OCI-LY1 (cell line): ENCODE data around the gene MEA1.

Source experiments
- H2AFZ ChIP-seq: fragments of 200-600 bp; sonication (generic), shearing (Covaris generic); 2 replicates; pipeline ENCODE4 v1.6.0; 2014; ENCODE audit warnings: antibody characterized with exemption, mild to moderate bottlenecking, low read length
- H3F3A ChIP-seq: fragments of 200-600 bp; sonication (generic), shearing (Covaris generic); 2 replicates; pipeline ENCODE4 v1.6.0; 2014; ENCODE audit warnings: mild to moderate bottlenecking, antibody characterized with exemption, low read length, moderate library complexity; ENCODE audit not compliant: insufficient read depth
- H3K27ac ChIP-seq: fragments of 200-600 bp; sonication (generic); 2 replicates; pipeline ENCODE4 v1.5.1; 2014; ENCODE audit warnings: low read length, mixed run types, mild to moderate bottlenecking, low read depth; ENCODE audit not compliant: poor library complexity, severe bottlenecking
- H3K27me3 ChIP-seq: fragments of 200-600 bp; sonication (generic); 2 replicates; pipeline ENCODE4 v1.6.0; 2014; ENCODE audit warnings: antibody characterized with exemption, mild to moderate bottlenecking, low read length, moderate library complexity; ENCODE audit not compliant: insufficient read depth
- H3K36me3 ChIP-seq: fragments of 200-600 bp; sonication (generic); 2 replicates; pipeline ENCODE4 v1.6.1; 2014; ENCODE audit warnings: mild to moderate bottlenecking, antibody characterized with exemption, low read length, moderate library complexity, mixed read lengths; ENCODE audit not compliant: insufficient read depth
- H3K4me1 ChIP-seq: fragments of 200-600 bp; sonication (generic); 2 replicates; pipeline ENCODE4 v1.5.1; 2014; ENCODE audit warnings: mild to moderate bottlenecking, low read length, moderate library complexity; ENCODE audit not compliant: insufficient read depth, severe bottlenecking
- H3K4me2 ChIP-seq: fragments of 200-600 bp; sonication (generic), shearing (Covaris generic); 2 replicates; pipeline ENCODE4 v1.6.1; 2014; ENCODE audit warnings: low read length
- H3K4me3 ChIP-seq: fragments of 200-600 bp; sonication (generic); 2 replicates; pipeline ENCODE4 v1.5.1; 2014; ENCODE audit warnings: low read length, low read depth, mild to moderate bottlenecking, mixed read lengths; ENCODE audit not compliant: poor library complexity, severe bottlenecking
- H3K79me2 ChIP-seq: fragments of 200-600 bp; shearing (Covaris generic); 2 replicates; pipeline ENCODE4 v1.6.1; 2016; ENCODE audit warnings: mixed run types, low read length, mixed read lengths; ENCODE audit not compliant: insufficient read depth
- H3K9ac ChIP-seq: fragments of 200-600 bp; sonication (generic), shearing (Covaris generic); 2 replicates; pipeline ENCODE4 v1.6.1; 2014; ENCODE audit warnings: mild to moderate bottlenecking, low read length, mixed read lengths
- H3K9me2 ChIP-seq: fragments of 200-600 bp; sonication (generic), shearing (Covaris generic); 2 replicates; pipeline ENCODE4 v1.6.1; 2014; ENCODE audit warnings: low read depth, mild to moderate bottlenecking, low read length, mixed read lengths
- H3K9me3 ChIP-seq: fragments of 200-600 bp; shearing (Covaris generic); 2 replicates; pipeline ENCODE4 v1.6.1; 2014; ENCODE audit warnings: low read length, mixed read lengths
- H4K20me1 ChIP-seq: fragments of 200-600 bp; sonication (generic), shearing (Covaris generic); 2 replicates; pipeline ENCODE4 v1.6.0; 2016; ENCODE audit warnings: mild to moderate bottlenecking, low read length; ENCODE audit not compliant: insufficient read depth
- EZH2 ChIP-seq: fragments of 200-600 bp; sonication (generic), shearing (Covaris generic); IDR thresholded peaks from 2 replicates; pipeline ENCODE4 v1.8.0; 2017; ENCODE audit warnings: borderline replicate concordance, mixed run types, mild to moderate bottlenecking, antibody characterized with exemption, low read length, moderate library complexity, mixed read lengths
- TF ChIP-seq, protein P1 (sequence below): fragments of 200-600 bp; sonication (generic), shearing (Covaris generic); IDR thresholded peaks from 2 replicates; pipeline ENCODE4 v1.5.1; 2017; ENCODE audit warnings: mild to moderate bottlenecking, antibody characterized with exemption, low read length, moderate library complexity, mixed read lengths

MEA1 gene

DNA sequence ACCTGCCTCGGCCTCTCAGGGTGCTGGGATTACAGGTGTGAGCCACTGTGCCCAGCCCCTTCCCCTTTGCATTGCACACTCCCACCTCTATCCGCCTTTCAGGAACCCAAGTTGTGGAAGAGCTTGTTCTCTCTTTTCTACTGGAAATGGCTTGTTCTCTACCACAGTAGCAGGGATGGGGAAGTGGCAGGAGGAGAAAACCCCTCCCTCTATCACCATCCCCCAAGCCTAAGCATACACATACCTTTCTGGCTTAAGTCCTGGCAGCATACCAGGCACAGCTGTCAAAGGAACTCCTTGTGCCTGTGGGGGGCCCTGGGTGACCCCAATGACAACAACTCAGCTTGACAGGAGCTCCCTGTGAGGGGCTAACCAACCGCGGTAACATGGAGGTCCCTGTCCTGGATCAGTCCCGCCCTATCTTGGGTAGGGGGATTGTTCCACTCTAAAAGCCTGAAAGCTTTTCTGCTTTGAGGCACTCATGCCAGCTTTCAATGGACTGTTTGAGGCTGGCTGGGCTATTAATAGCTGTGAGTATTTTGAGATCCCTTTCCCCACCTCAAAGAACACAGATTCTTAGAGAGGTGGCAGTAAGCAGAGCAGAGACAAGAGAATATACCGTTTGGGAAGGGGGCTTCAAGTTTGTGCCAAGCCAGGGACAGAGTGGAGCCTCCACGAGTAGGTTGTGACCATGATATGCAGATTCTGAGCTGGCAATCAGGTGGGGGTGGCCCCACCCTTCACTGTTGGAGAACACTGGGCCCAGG lies 2.6 kb upstream of the MEA1 start:
- Histone ChIP-seq H3K36me3 (peaks cover 38% of the 10 kb centered on the region), H3K4me3 (no peak overlapping the region), H3K79me2 (peaks cover 10% of the 10 kb centered on the region; the same call in 1 of the 2 replicates), H3F3A (no peaks in the 10 kb centered on the region), H3K9me3 (no peaks in the 10 kb centered on the region), H4K20me1 (no peaks in the 10 kb centered on the region), H3K9ac (no peak overlapping the region), H3K4me1 (peaks cover 31% of the 10 kb centered on the region), H3K27me3 (no peaks in the 10 kb centered on the region), H2AFZ (no peak overlapping the region), H3K27ac (no peak overlapping the region), H3K9me2 (no peaks in the 10 kb centered on the region), H3K4me2 (peak overlapping the region; percentile 6; the same call in 1 of the 2 replicates)
- TF ChIP-seq EZH2, result no peak
- TF ChIP-seq, protein P1, sequence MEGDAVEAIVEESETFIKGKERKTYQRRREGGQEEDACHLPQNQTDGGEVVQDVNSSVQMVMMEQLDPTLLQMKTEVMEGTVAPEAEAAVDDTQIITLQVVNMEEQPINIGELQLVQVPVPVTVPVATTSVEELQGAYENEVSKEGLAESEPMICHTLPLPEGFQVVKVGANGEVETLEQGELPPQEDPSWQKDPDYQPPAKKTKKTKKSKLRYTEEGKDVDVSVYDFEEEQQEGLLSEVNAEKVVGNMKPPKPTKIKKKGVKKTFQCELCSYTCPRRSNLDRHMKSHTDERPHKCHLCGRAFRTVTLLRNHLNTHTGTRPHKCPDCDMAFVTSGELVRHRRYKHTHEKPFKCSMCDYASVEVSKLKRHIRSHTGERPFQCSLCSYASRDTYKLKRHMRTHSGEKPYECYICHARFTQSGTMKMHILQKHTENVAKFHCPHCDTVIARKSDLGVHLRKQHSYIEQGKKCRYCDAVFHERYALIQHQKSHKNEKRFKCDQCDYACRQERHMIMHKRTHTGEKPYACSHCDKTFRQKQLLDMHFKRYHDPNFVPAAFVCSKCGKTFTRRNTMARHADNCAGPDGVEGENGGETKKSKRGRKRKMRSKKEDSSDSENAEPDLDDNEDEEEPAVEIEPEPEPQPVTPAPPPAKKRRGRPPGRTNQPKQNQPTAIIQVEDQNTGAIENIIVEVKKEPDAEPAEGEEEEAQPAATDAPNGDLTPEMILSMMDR, result no peak

DNA sequence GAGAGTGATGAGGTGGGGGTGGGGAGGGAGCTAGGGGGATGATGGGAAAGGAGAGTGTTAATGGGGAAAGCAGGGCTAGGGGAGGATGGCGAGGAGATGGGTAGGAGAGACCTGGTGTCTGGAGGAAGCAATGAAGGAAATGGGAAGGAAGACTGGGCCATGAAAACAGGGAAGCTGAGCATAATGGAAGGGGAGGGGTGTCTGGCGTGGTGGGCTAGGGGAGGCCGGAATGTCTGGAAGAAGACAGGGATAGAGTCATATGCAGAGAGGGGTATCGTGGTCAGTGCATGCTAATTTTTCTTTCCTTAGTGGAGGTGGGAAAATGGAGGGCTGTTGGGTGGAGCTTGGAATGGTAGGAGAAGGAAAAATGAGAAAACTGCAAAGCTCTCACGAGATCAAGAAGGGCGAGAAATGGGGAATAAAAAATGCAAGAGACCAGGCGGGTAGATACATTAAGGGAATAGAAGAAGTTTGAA lies 726 bp upstream of the MEA1 start:
- no peaks in the 10 kb centered on the region for H3K27me3 ChIP-seq
- H3F3A ChIP-seq, result no peaks in the 10 kb centered on the region
- H4K20me1 ChIP-seq, result no peaks in the 10 kb centered on the region
- H3K9me3 ChIP-seq, result no peaks in the 10 kb centered on the region
- peak overlapping the region; percentile 77 for H3K9ac ChIP-seq
- no peaks in the 10 kb centered on the region for H3K9me2 ChIP-seq
- H2AFZ ChIP-seq, result no peak overlapping the region
- peak overlapping the region; percentile 75 for H3K4me3 ChIP-seq
- H3K27ac ChIP-seq, result peak overlapping the region; percentile 16
- no peak for TF ChIP-seq EZH2
- TF ChIP-seq, protein P1, result no peak
- peaks cover 23% of the 10 kb centered on the region for H3K4me1 ChIP-seq
- H3K79me2 ChIP-seq, result peaks cover 10% of the 10 kb centered on the region; the same call in 1 of the 2 replicates
- peaks cover 51% of the 10 kb centered on the region for H3K36me3 ChIP-seq
- H3K4me2 ChIP-seq, result peak overlapping the region; percentile 69

DNA sequence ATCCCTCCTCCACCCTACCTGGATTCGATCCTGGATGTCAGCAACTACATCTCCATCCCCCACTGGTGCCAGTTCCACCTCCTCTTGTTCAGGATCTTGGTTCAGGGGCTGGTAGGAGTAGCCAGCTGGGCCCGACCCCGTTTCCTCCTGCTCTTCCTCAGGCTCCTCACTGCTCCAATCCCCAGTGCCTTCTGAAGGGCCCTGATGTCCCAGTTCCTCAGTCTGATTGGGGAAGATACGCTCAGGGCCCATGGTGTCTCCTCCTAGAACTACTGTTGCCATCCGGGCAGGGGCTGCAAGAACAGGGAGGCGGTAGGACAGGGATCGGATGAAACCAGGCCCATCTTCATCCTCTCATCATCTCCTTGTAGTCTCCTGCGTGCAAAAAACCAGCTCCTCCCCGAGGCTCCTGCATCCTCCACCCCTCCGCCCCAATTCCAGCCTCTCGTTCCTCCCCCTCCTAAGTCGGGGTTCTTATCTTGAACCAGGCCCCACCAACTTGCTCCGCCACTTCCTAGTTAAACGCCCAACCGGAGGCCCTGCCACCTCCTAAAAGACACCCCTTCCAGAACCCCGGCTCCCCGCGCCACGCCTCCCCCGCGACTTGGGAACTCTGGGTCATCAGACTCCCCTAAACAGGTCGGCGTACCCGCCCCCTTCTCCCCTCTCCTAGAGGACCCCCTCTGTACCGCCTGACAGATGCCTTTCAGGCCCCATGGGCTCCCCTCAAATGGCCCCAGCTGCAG lies 476 bp downstream of the MEA1 start:
- H4K20me1 ChIP-seq, result no peaks in the 10 kb centered on the region
- TF ChIP-seq, protein P1, result no peak
- TF ChIP-seq EZH2, result no peak
- H3K9ac ChIP-seq, result peak overlapping the region; percentile 89
- H2AFZ ChIP-seq, result no peak overlapping the region
- H3K9me2 ChIP-seq, result no peaks in the 10 kb centered on the region
- H3F3A ChIP-seq, result no peaks in the 10 kb centered on the region
- no peaks in the 10 kb centered on the region for H3K9me3 ChIP-seq
- peaks cover 53% of the 10 kb centered on the region for H3K36me3 ChIP-seq
- peak overlapping the region; percentile 75 for H3K4me3 ChIP-seq
- peak overlapping the region; percentile 29 for H3K27ac ChIP-seq
- peaks cover 10% of the 10 kb centered on the region; the same call in 1 of the 2 replicates for H3K79me2 ChIP-seq
- peak overlapping the region; percentile 87 for H3K4me2 ChIP-seq
- H3K4me1 ChIP-seq, result peaks cover 23% of the 10 kb centered on the region
- no peaks in the 10 kb centered on the region for H3K27me3 ChIP-seq
